ENCODE measurements around the gene KLHL3. TPM values are rescaled to one million over a fixed set of nuclear protein-coding genes. Genes with fewer than 3 reads are reported as not detected.

The KLHL3 gene
- total and polyA plus RNA-seq, 2 donors (not counting 3 experiments of a cell fraction or from before 2014, with no cell fraction given), result 8.8 to 13.6 TPM

- ChIA-PET POLR2A (no interaction called here), CTCF (interaction anchor here (1.4 to 2.7 kb wide), 4 partner anchors 9 to 99 kb away, joined by 3 to 9 read pairs (median 6); no protein-coding TSS in a partner anchor)
- Histone ChIP-seq H3K4me3 (replicated peaks in 1 of 3; ENCODE audit: insufficient read depth in 1 of 3, low read depth in 1 of 3, low read length in 3 of 3) (no peak overlapping the region), H3K9me3 (replicated peaks; ENCODE audit: control insufficient read depth, insufficient read depth, low read length) (no peaks in the 10 kb centered on the region), H3K9ac (replicated peaks; ENCODE audit: extremely low read depth, insufficient read depth, low read length) (no peak overlapping the region), H3K27me3 (ENCODE audit: control insufficient read depth in 2 of 2, insufficient read depth in 2 of 2, low read length in 2 of 2) (no peaks in the 10 kb centered on the region), H3K4me2 (ENCODE audit: insufficient read depth, low read length) (no peak overlapping the region), H3K27ac (ENCODE audit: insufficient read depth, low read depth, low read length) (no peak overlapping the region), H3K36me3 (ENCODE audit: control insufficient read depth in 2 of 2, extremely low read depth in 1 of 2, insufficient read depth in 2 of 2, low read length in 2 of 2) (peaks cover 0 to 9% of the 10 kb centered on the region in 2 experiments), H4K20me1 (replicated peaks; ENCODE audit: control insufficient read depth, extremely low read depth, insufficient read depth, low read length) (no peaks in the 10 kb centered on the region), H2AFZ (ENCODE audit: low read depth, low read length) (no peak overlapping the region), H3K9me1 (replicated peaks; ENCODE audit: control insufficient read depth, extremely low read depth, insufficient read depth, low read length) (no peaks in the 10 kb centered on the region), H3K79me2 (ENCODE audit: control insufficient read depth, insufficient read depth, low read length) (no peaks in the 10 kb centered on the region), H3K4me1 (ENCODE audit: control insufficient read depth, extremely low read depth, insufficient read depth, low read length) (no peaks in the 10 kb centered on the region)
- intact Hi-C loops (cut with micrococcal nuclease), result no loop called here
- no TSS peak for BruUV-seq (replicated peaks)
- no peak for TF ChIP-seq EZH2 (IDR thresholded peaks at IDR 0.05; ENCODE audit: borderline replicate concordance, low read depth, low read length, severe bottlenecking)
- no peak for TF ChIP-seq MYC (IDR thresholded peaks at IDR 0.05; ENCODE audit: low read depth, low read length)
- no peak for TF ChIP-seq GATA2 (IDR thresholded peaks at IDR 0.05; ENCODE audit: insufficient read depth, insufficient read length, low read depth, low read length)
- no peak for TF ChIP-seq MAX (IDR thresholded peaks at IDR 0.05; ENCODE audit: insufficient read depth, insufficient read length)
- no peak for TF ChIP-seq FOS (IDR thresholded peaks at IDR 0.05; ENCODE audit: borderline replicate concordance, insufficient read depth, low read length)
- TF ChIP-seq CTCF (IDR thresholded peaks at IDR 0.05; ENCODE audit: extremely low read depth in 1 of 2, insufficient read depth in 1 of 2, low read depth in 1 of 2, low read length in 2 of 2), result no peak
- no peak for TF ChIP-seq POLR2AphosphoS5 (IDR thresholded peaks at IDR 0.05; ENCODE audit: insufficient read depth, low read depth, low read length)
- no peak for TF ChIP-seq POLR2A (IDR thresholded peaks at IDR 0.05; ENCODE audit: low read depth, low read length)
- no peak for TF ChIP-seq JUN (IDR thresholded peaks at IDR 0.05; ENCODE audit: borderline replicate concordance, insufficient read depth, insufficient read length, low read depth)
- no peak for DNase-seq (ENCODE audit: low read depth, low spot score)
- no peak for FAIRE-seq
- dilution Hi-C loops (cut with MboI; ENCODE audit: extremely low pct_ligation_motif_present, low sequenced_read_pairs), result loop anchor here (25.0 kb wide), 1 partner anchor 111 kb away; the partner anchor contains the start of gene HNRNPA0
Observed at GRCh38 chr5:137651022-137651421, 84.9 kb downstream of the KLHL3 start.

All from endothelial cell of umbilical vein (primary cell).